Trophoblast cell (in vitro differentiated cells and primary cell): ENCODE measurements around the gene APPL2.

Experiments
- DNase-seq, 2 donors: peaks; one replicate each; pipeline ENCODE4 v3.0.0-alpha.2; 2016
- H2AFZ ChIP-seq: 2 replicates; pipeline ENCODE4 v1.6.1; 2013; ENCODE audit warnings: low read length, moderate library complexity, mild to moderate bottlenecking; ENCODE audit not compliant: insufficient read depth, poor library complexity
- H2AK5ac ChIP-seq: 2 replicates; pipeline ENCODE4 v1.6.1; 2013; ENCODE audit warnings: mild to moderate bottlenecking, low read length
- H2BK120ac ChIP-seq: 2 replicates; pipeline ENCODE4 v1.6.1; 2013; ENCODE audit warnings: low read length, mild to moderate bottlenecking, moderate library complexity; ENCODE audit not compliant: insufficient read depth, poor library complexity
- H2BK12ac ChIP-seq: 2 replicates; pipeline ENCODE4 v1.6.1; 2013; ENCODE audit warnings: mild to moderate bottlenecking, low read length, moderate library complexity
- H2BK5ac ChIP-seq: 2 replicates; pipeline ENCODE4 v1.6.1; 2013; ENCODE audit warnings: low read length, low read depth, moderate library complexity, mild to moderate bottlenecking; ENCODE audit not compliant: poor library complexity
- H3K14ac ChIP-seq: 2 replicates; pipeline ENCODE4 v1.6.1; 2013; ENCODE audit warnings: mild to moderate bottlenecking, low read length
- H3K18ac ChIP-seq: 2 replicates; pipeline ENCODE4 v1.6.1; 2013; ENCODE audit warnings: mild to moderate bottlenecking, low read length
- H3K23ac ChIP-seq: 2 replicates; pipeline ENCODE4 v1.6.1; 2013; ENCODE audit warnings: low read length
- H3K27ac ChIP-seq: 2 replicates; pipeline ENCODE4 v1.5.1; 2013; ENCODE audit warnings: low read depth, mild to moderate bottlenecking, inconsistent platforms, low read length, moderate library complexity
- H3K27me3 ChIP-seq: 2 replicates; pipeline ENCODE4 v1.6.1; 2013; ENCODE audit warnings: inconsistent platforms, mild to moderate bottlenecking, low read length, moderate library complexity; ENCODE audit not compliant: insufficient read depth
- H3K36me3 ChIP-seq, 2 experiments: 1 replicate in 1 of 2; 2 replicates in 1 of 2; pipeline ENCODE4 v1.6.1; 2013; ENCODE audit warnings: low read length in 2 of 2, mild to moderate bottlenecking in 2 of 2, moderate library complexity in 1 of 2; ENCODE audit not compliant: insufficient read depth in 2 of 2, control insufficient read depth in 1 of 2
- H3K4ac ChIP-seq: 2 replicates; pipeline ENCODE4 v1.6.1; 2013; ENCODE audit warnings: low read depth, mild to moderate bottlenecking, low read length, moderate library complexity
- H3K4me1 ChIP-seq, 2 experiments: 1 replicate in 1 of 2; 2 replicates in 1 of 2; pipeline ENCODE4 v1.6.1; 2013; ENCODE audit warnings: low read length in 2 of 2, mild to moderate bottlenecking in 2 of 2, moderate library complexity in 1 of 2; ENCODE audit not compliant: insufficient read depth in 2 of 2, control insufficient read depth in 1 of 2
- H3K4me2 ChIP-seq: 2 replicates; pipeline ENCODE4 v1.6.1; 2013; ENCODE audit warnings: inconsistent platforms, mild to moderate bottlenecking, low read length, moderate library complexity
- H3K4me3 ChIP-seq: 2 replicates; pipeline ENCODE4 v1.5.1; 2013; ENCODE audit warnings: mild to moderate bottlenecking, low read depth, low read length, inconsistent platforms
- H3K79me1 ChIP-seq: one replicate; pipeline ENCODE4 v1.6.1; 2013; ENCODE audit warnings: low read length
- H3K79me2 ChIP-seq: 2 replicates; pipeline ENCODE4 v1.6.1; 2013; ENCODE audit warnings: low read length, mild to moderate bottlenecking; ENCODE audit not compliant: control insufficient read depth, insufficient read depth, poor library complexity
- H3K9ac ChIP-seq: 2 replicates; pipeline ENCODE4 v1.6.1; 2013; ENCODE audit warnings: mild to moderate bottlenecking, low read length
- H3K9me3 ChIP-seq: 2 replicates; pipeline ENCODE4 v1.6.1; 2013; ENCODE audit warnings: low read depth, mild to moderate bottlenecking, control low read depth, inconsistent platforms, low read length; ENCODE audit not compliant: insufficient read depth
- H4K12ac ChIP-seq: 2 replicates; pipeline ENCODE4 v1.6.1; 2013; ENCODE audit warnings: low read depth, mild to moderate bottlenecking, low read length, moderate library complexity
- H4K8ac ChIP-seq: 2 replicates; pipeline ENCODE4 v1.6.1; 2013; ENCODE audit warnings: low read depth, mild to moderate bottlenecking, low read length, moderate library complexity
- H4K91ac ChIP-seq: one replicate; pipeline ENCODE4 v1.6.1; 2013; ENCODE audit warnings: low read depth, mild to moderate bottlenecking, low read length, moderate library complexity
- WGBS: extraction: QIAGEN DNeasy Blood & Tissue Kit; methylation state at CpG from one replicate; pipeline ENCODE4 v1.1.7; 2013; ENCODE audit warnings: missing lambda C conversion rate; ENCODE audit not compliant: insufficient read length, insufficient coverage; ENCODE audit errors: extremely low coverage; 5-methylcytosine and 5-hydroxymethylcytosine counted together

Gene APPL2

GRCh38 chr12:105270671-105271255 is 34.8 kb upstream of the APPL2 start:
- no peak overlapping the region for H2BK5ac ChIP-seq
- no CpG with 5 or more reads among the region's 4 CpGs for WGBS
- DNase-seq = no peak

GRCh38 chr12:105267711-105268110 is 31.7 kb upstream of the APPL2 start:
- Histone ChIP-seq H2BK120ac (no peak overlapping the region), H3K4me3 (no peak overlapping the region), H2BK5ac (no peak overlapping the region), H3K79me2 (no peaks in the 10 kb centered on the region), H3K36me3 (no peaks in the 10 kb centered on the region), H3K9me3 (no peaks in the 10 kb centered on the region), H3K4me1 (no peaks in the 10 kb centered on the region), H3K4ac (no peak overlapping the region), H2AK5ac (no peak overlapping the region), H3K23ac (no peak overlapping the region), H2BK12ac (no peak overlapping the region), H4K8ac (no peak overlapping the region), H3K27ac (no peak overlapping the region), H3K4me2 (no peak overlapping the region), H4K12ac (no peak overlapping the region), H3K9ac (no peak overlapping the region), H3K14ac (no peak overlapping the region), H4K91ac (no peak overlapping the region), H3K79me1 (no peaks in the 10 kb centered on the region), H3K27me3 (no peaks in the 10 kb centered on the region), H2AFZ (no peak overlapping the region), H3K18ac (no peak overlapping the region)
- WGBS = no CpG with 5 or more reads among the region's 4 CpGs
- no peak for DNase-seq

More at GRCh38 chr12:105270671-105271255, 34.8 kb upstream of the APPL2 start:
- H3K4ac ChIP-seq = no peak overlapping the region
- no peak overlapping the region for H4K12ac ChIP-seq
- H2AK5ac ChIP-seq = no peak overlapping the region
- no peak overlapping the region for H4K91ac ChIP-seq
- H3K4me2 ChIP-seq = no peak overlapping the region
- H2AFZ ChIP-seq = no peak overlapping the region
- no peak overlapping the region for H3K14ac ChIP-seq
- H2BK120ac ChIP-seq = no peak overlapping the region
- no peaks in the 10 kb centered on the region for H3K79me1 ChIP-seq
- H3K4me1 ChIP-seq = no peaks in the 10 kb centered on the region
- no peak overlapping the region for H3K9ac ChIP-seq
- H3K27ac ChIP-seq = no peak overlapping the region
- no peak overlapping the region for H3K4me3 ChIP-seq
- no peaks in the 10 kb centered on the region for H3K27me3 ChIP-seq
- no peaks in the 10 kb centered on the region for H3K79me2 ChIP-seq
- peaks cover 2% of the 10 kb centered on the region for H3K9me3 ChIP-seq
- H3K36me3 ChIP-seq = no peaks in the 10 kb centered on the region
- no peak overlapping the region for H2BK12ac ChIP-seq
- no peak overlapping the region for H3K23ac ChIP-seq
- H4K8ac ChIP-seq = no peak overlapping the region
- no peak overlapping the region for H3K18ac ChIP-seq

GRCh38 chr12:105264771-105265170 is 28.8 kb upstream of the APPL2 start:
- Histone ChIP-seq H3K14ac (no peak overlapping the region), H3K9me3 (no peaks in the 10 kb centered on the region), H2AK5ac (no peak overlapping the region), H2BK120ac (no peak overlapping the region), H2AFZ (no peak overlapping the region), H3K23ac (no peak overlapping the region), H3K27me3 (no peaks in the 10 kb centered on the region), H3K9ac (no peak overlapping the region), H3K4me3 (no peak overlapping the region), H3K4me2 (no peak overlapping the region), H3K79me2 (no peaks in the 10 kb centered on the region), H4K8ac (no peak overlapping the region), H3K18ac (no peak overlapping the region), H4K91ac (no peak overlapping the region), H3K36me3 (no peaks in the 10 kb centered on the region), H3K4me1 (no peaks in the 10 kb centered on the region), H3K4ac (no peak overlapping the region), H4K12ac (no peak overlapping the region), H3K79me1 (no peaks in the 10 kb centered on the region), H2BK5ac (no peak overlapping the region), H3K27ac (no peak overlapping the region), H2BK12ac (no peak overlapping the region)
- WGBS = no CpG with 5 or more reads among the region's 4 CpGs
- DNase-seq = no peak

GRCh38 chr12:105262461-105263184 is 26.6 kb upstream of the APPL2 start:
- no peak overlapping the region for H3K14ac ChIP-seq
- no peak overlapping the region for H3K18ac ChIP-seq
- no peaks in the 10 kb centered on the region for H3K4me1 ChIP-seq
- no peak overlapping the region for H4K8ac ChIP-seq
- H3K23ac ChIP-seq = no peak overlapping the region
- H3K27ac ChIP-seq = no peak overlapping the region
- no peak overlapping the region for H2AFZ ChIP-seq
- H2BK120ac ChIP-seq = no peak overlapping the region
- H3K79me2 ChIP-seq = no peaks in the 10 kb centered on the region
- no peak overlapping the region for H3K4me3 ChIP-seq
- no peaks in the 10 kb centered on the region for H3K27me3 ChIP-seq
- no CpG with 5 or more reads among the region's 6 CpGs for WGBS
- no peak overlapping the region for H3K4me2 ChIP-seq
- H2BK5ac ChIP-seq = no peak overlapping the region
- no peak overlapping the region for H3K4ac ChIP-seq
- DNase-seq = no peak
- no peak overlapping the region for H3K9ac ChIP-seq
- no peaks in the 10 kb centered on the region for H3K79me1 ChIP-seq
- H2AK5ac ChIP-seq = no peak overlapping the region
- no peak overlapping the region for H4K12ac ChIP-seq
- no peaks in the 10 kb centered on the region for H3K36me3 ChIP-seq
- no peak overlapping the region for H4K91ac ChIP-seq
- no peaks in the 10 kb centered on the region for H3K9me3 ChIP-seq
- no peak overlapping the region for H2BK12ac ChIP-seq
